HepG2 (cell line): ENCODE measurements around the gene PWWP2A. TPM values are rescaled to one million over a fixed set of nuclear protein-coding genes. Genes with fewer than 3 reads are reported as not detected.

Experiments used
- ATAC-seq: fragments of 200-7000 bp; cut with Tn5 transposase; 3 replicates; pipeline ENCODE4 v1.9.1; 2020; ENCODE audit warnings: mild to moderate bottlenecking, moderate library complexity
- BruUV-seq: library from RNA; stranded (reverse); fragments of 400-500 nt; replicated peaks from 2 replicates; lab custom pipeline; 2021; lab: Mats Ljungman, UMichigan
- CTCF ChIA-PET: fragments of 300-600 bp; formaldehyde crosslinking; extraction: SDS; loops from one replicate; lab custom pipeline; 2021; ENCODE audit warnings: low total read pairs, inconsistent platforms, low intra/inter-chr PET ratio; lab: Yijun Ruan, JAX
- POLR2A ChIA-PET: fragments of 350-600 bp; sonication (Branson Sonifier 250); formaldehyde crosslinking; loops from one replicate; lab custom pipeline; 2020; ENCODE audit warnings: antibody characterized with exemption, inconsistent platforms; lab: Yijun Ruan, JAX
- DNase-seq: peaks from one replicate; pipeline ENCODE4 v3.0.0-alpha.2; 2015; ENCODE audit warnings: low spot score
- FAIRE-seq: peaks from 3 replicates; lab custom pipeline; 2011; peaks lifted over from hg19 to GRCh38; lab: Jason Lieb, UNC
- H2AFZ ChIP-seq: one replicate; pipeline ENCODE4 v1.6.1; 2011; ENCODE audit warnings: low read length, inconsistent platforms
- H3K27ac ChIP-seq: fragments of 300-600 bp; 3 replicates; pipeline ENCODE4 v1.8.0; 2011; ENCODE audit warnings: mixed run types, mild to moderate bottlenecking, mixed read lengths, low read length, inconsistent platforms; ENCODE audit not compliant: insufficient read depth; ENCODE audit errors: extremely low read length
- H3K27me3 ChIP-seq, 2 experiments: fragments of 200-600 bp in 1 of 2; 2 replicates in 1 of 2; 3 replicates in 1 of 2; pipeline versions ENCODE4 v1.6.0 to v1.8.0; 2011; ENCODE audit warnings: low read length in 2 of 2, mild to moderate bottlenecking in 2 of 2, moderate library complexity in 2 of 2, inconsistent platforms in 1 of 2; ENCODE audit not compliant: insufficient read depth in 2 of 2, control insufficient read depth in 1 of 2
- H3K36me3 ChIP-seq, 2 experiments: fragments of 200-600 bp in 1 of 2; replicated peaks in 1 of 2; 2 replicates in 1 of 2; 3 replicates in 1 of 2; pipeline versions ENCODE4 v1.5.1 to v1.8.0; 2011; ENCODE audit warnings: low read length in 2 of 2, inconsistent platforms in 1 of 2; ENCODE audit not compliant: insufficient read depth in 2 of 2, control insufficient read depth in 1 of 2
- H3K4me1 ChIP-seq: 2 replicates; pipeline ENCODE4 v1.5.1; 2012; ENCODE audit warnings: low read length, inconsistent platforms; ENCODE audit not compliant: insufficient read depth
- H3K4me2 ChIP-seq: 2 replicates; pipeline ENCODE4 v1.6.0; 2011; ENCODE audit warnings: low read depth, low read length, inconsistent platforms
- H3K4me3 ChIP-seq, 3 experiments: fragments of 200-600 bp in 1 of 3; sonication (generic), shearing (Covaris generic) in 1 of 3; replicated peaks in 1 of 3; 2 replicates each; pipeline ENCODE4 v1.5.1; 2011 to 2016; ENCODE audit warnings: low read length in 3 of 3, inconsistent platforms in 2 of 3, low read depth in 2 of 3, mild to moderate bottlenecking in 2 of 3, control low read depth in 1 of 3, mixed read lengths in 1 of 3; ENCODE audit not compliant: insufficient read depth in 1 of 3
- H3K79me2 ChIP-seq: one replicate; pipeline ENCODE4 v1.6.1; 2011; ENCODE audit warnings: low read length, inconsistent platforms; ENCODE audit not compliant: insufficient read depth
- H3K9ac ChIP-seq: 2 replicates; pipeline ENCODE4 v1.6.0; 2011; ENCODE audit warnings: mild to moderate bottlenecking, low read depth, low read length, inconsistent platforms; ENCODE audit not compliant: insufficient read depth
- H3K9me3 ChIP-seq: 2 replicates; pipeline ENCODE4 v1.5.1; 2012; ENCODE audit warnings: mild to moderate bottlenecking, low read length
- H4K20me1 ChIP-seq: 2 replicates; pipeline ENCODE4 v1.6.0; 2011; ENCODE audit warnings: inconsistent platforms, mild to moderate bottlenecking, low read length, moderate library complexity; ENCODE audit not compliant: insufficient read depth
- ATAD3A ChIP-seq: sonication (generic); formaldehyde crosslinking; IDR thresholded peaks from 2 replicates; pipeline ENCODE4 v1.4.0; 2020; ENCODE audit warnings: missing genetic modification reagents
- GZF1 ChIP-seq: sonication (generic); formaldehyde crosslinking; IDR thresholded peaks from 2 replicates; pipeline ENCODE4 v1.5.1; 2020; ENCODE audit warnings: mild to moderate bottlenecking, missing genetic modification reagents
- HNRNPK ChIP-seq: fragments of 200-400 bp; formaldehyde crosslinking; IDR thresholded peaks from 2 replicates; pipeline ENCODE4 v1.6.1; 2018; ENCODE audit warnings: low read length, low read depth, moderate library complexity, mild to moderate bottlenecking; ENCODE audit not compliant: poor library complexity, severe bottlenecking
- POLR2AphosphoS2 ChIP-seq: IDR thresholded peaks from 2 replicates; pipeline ENCODE4 v1.6.1; 2011; ENCODE audit warnings: low read depth, low read length, improper control_type of control experiment
- SIN3B ChIP-seq: fragments of 150-350 bp; IDR thresholded peaks from 2 replicates; pipeline ENCODE4 v1.6.1; 2014; ENCODE audit warnings: low read length
- ZMYM4 ChIP-seq: sonication (generic); formaldehyde crosslinking; IDR thresholded peaks from 2 replicates; pipeline ENCODE4 v1.8.1; 2023; ENCODE audit warnings: mild to moderate bottlenecking, missing genetic modification reagents
- ZNF136 ChIP-seq: sonication (generic); formaldehyde crosslinking; IDR thresholded peaks from 2 replicates; pipeline ENCODE4 v1.8.1; 2022; ENCODE audit warnings: low read depth, mild to moderate bottlenecking, moderate library complexity, missing genetic modification reagents
- ZNF235 ChIP-seq: sonication (generic); formaldehyde crosslinking; IDR thresholded peaks from 2 replicates; pipeline ENCODE4 v1.8.1; 2023; ENCODE audit warnings: mild to moderate bottlenecking, missing genetic modification reagents, borderline replicate concordance
- ZNF335 ChIP-seq: sonication (generic); formaldehyde crosslinking; IDR thresholded peaks from 2 replicates; pipeline ENCODE4 v1.4.0; 2020; ENCODE audit warnings: missing genetic modification reagents
- ZNF33B ChIP-seq: sonication (generic); formaldehyde crosslinking; IDR thresholded peaks from 2 replicates; pipeline ENCODE4 v1.5.1; 2020; ENCODE audit warnings: mild to moderate bottlenecking, missing genetic modification reagents
- ZNF496 ChIP-seq: sonication (generic); formaldehyde crosslinking; IDR thresholded peaks from 2 replicates; pipeline ENCODE4 v1.8.1; 2023; ENCODE audit warnings: mild to moderate bottlenecking, moderate library complexity, missing genetic modification reagents; ENCODE audit not compliant: insufficient replicate concordance
- WGBS: methylation state at CpG from one replicate; pipeline ENCODE4 v1.1.6; 2017; ENCODE audit warnings: low lambda C conversion rate; 5-methylcytosine and 5-hydroxymethylcytosine counted together
- in situ Hi-C: cut with HindIII; loops from 2 replicates; pipeline ENCODE4 v1.10.0; 2017; ENCODE audit warnings: low pct_unique_long_range_greater_than_20kb; ENCODE audit not compliant: extremely low pct_ligation_motif_present
- intact Hi-C: fragments of 100-400 bp; cut with micrococcal nuclease; formaldehyde crosslinking; loops from one replicate; pipeline ENCODE4 v1.10.0; 2022; ENCODE audit not compliant: unreplicated experiment
- polyA plus RNA-seq, 8 experiments: library from polyadenylated mRNA; depleted of rRNA in 3 of 8; stranded (reverse) in 7 of 8; unstranded in 1 of 8; fragments of >200 nt; fragmentation: Illumina TruSeq in 4 of 8; extraction: Trizol in 4 of 8; gene quantifications; 2 replicates each; pipeline versions ENCODE4 v1.2.1 to v1.2.3, GENCODE V29; 2011 to 2016; ENCODE audit warnings: low read depth in 4 of 8, missing spikeins in 1 of 8, mixed read lengths in 1 of 8; ENCODE audit not compliant: insufficient read depth in 1 of 8
- total RNA-seq, 5 experiments: library from RNA; depleted of rRNA; stranded (reverse); fragments of >200 nt; fragmentation: Illumina TruSeq; extraction: Trizol; gene quantifications; 2 replicates each; pipeline ENCODE4 v1.2.3, GENCODE V29; 2016; ENCODE audit warnings: low read depth in 1 of 5
- TF ChIP-seq, protein P1 (sequence below): sonication (generic); formaldehyde crosslinking; IDR thresholded peaks from 2 replicates; pipeline ENCODE4 v1.5.1; 2020; ENCODE audit warnings: mild to moderate bottlenecking, missing genetic modification reagents, borderline replicate concordance

The PWWP2A gene
- total and polyA plus RNA-seq, 2 of the 13 experiments (the other 11 are each of a cell fraction or from before 2014, with no cell fraction given), result 7.3 to 16.9 TPM

DNA sequence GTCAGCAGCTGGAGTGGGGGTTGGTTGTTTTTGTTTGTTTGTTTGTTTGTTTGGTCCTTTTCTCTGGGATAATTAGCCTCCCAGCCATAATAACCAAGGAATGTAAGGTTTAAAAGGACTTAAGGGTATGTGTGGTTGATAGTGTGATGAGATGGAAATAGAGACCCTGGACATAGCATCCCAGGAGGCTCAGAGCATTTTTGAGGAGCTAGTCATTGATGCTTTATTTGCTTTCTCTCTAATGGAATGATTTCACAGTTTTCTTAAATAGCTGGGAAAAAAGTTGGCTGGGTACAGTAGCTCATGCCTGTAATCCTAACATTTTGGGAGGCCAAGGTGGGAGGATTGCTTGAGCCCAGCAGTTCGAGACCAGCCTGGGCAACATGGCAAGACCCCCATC, 65.2 kb downstream of the PWWP2A start (continued):
- TF ChIP-seq ZNF136 (CRISPR knock-in tag), result no peak

DNA sequence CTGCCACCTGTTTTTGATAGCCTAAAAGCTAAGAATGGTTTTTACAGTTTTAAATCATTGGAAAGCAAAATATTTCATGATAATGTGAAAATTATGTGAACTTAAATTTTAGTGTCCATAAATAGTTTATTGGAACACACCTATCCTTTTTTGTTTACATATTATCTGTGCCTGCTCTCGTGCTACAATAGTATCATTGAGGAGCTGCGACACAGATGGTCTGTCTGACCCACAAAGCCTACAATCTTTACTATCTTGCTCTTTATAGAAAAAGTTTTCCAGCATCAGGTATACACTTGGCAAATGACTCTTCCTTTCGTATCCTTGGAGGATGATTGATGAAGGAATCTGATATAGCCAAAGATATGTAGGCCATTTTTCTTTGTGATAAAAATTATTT, 70.2 kb downstream of the PWWP2A start:
- no peak for ATAC-seq
- Histone ChIP-seq H2AFZ (no peak overlapping the region), H3K9me3 (no peaks in the 10 kb centered on the region), H3K9ac (no peak overlapping the region), H3K4me3 (no peak overlapping the region), H3K4me1 (no peaks in the 10 kb centered on the region), H3K79me2 (no peaks in the 10 kb centered on the region), H4K20me1 (no peaks in the 10 kb centered on the region), H3K4me2 (no peak overlapping the region), H3K36me3 (peaks cover 17 to 60% of the 10 kb centered on the region in 2 experiments), H3K27ac (no peak overlapping the region), H3K27me3 (no peaks in the 10 kb centered on the region)
- in situ Hi-C loops (no loop called here), intact Hi-C loops (no loop called here)
- 82% methylated on average over 3 of the region's 3 CpGs for WGBS
- TF ChIP-seq ZMYM4 (no peak), GZF1 (no peak), ZNF335 (CRISPR knock-in tag) (no peak), ZNF496 (CRISPR knock-in tag) (no peak), POLR2AphosphoS2 (no peak), SIN3B (no peak), ATAD3A (no peak), HNRNPK (no peak), ZNF33B (CRISPR knock-in tag) (no peak), ZNF235 (no peak)
- TF ChIP-seq, protein P1, sequence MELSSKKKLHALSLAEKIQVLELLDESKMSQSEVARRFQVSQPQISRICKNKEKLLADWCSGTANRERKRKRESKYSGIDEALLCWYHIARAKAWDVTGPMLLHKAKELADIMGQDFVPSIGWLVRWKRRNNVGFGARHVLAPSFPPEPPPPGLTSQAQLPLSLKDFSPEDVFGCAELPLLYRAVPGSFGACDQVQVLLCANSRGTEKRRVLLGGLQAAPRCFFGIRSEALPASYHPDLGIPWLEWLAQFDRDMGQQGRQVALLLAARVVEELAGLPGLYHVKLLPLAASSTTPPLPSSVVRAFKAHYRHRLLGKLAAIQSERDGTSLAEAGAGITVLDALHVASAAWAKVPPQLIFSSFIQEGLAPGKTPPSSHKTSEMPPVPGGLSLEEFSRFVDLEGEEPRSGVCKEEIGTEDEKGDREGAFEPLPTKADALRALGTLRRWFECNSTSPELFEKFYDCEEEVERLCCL, result no peak
- no peak for DNase-seq
- POLR2A ChIA-PET, result no interaction called here
- CTCF ChIA-PET, result no interaction called here
- BruUV-seq, result no TSS peak
- FAIRE-seq, result no peak
